H1 (cell line): Measurements from ENCODE around the gene SLC25A51. TPM values are rescaled to one million over a fixed set of nuclear protein-coding genes. Genes with fewer than 3 reads are reported as not detected.

Experiments
- CTCF ChIA-PET: fragments of 300-600 bp; sonication (Branson Sonifier 250); formaldehyde crosslinking; loops from one replicate; lab custom pipeline; 2021; ENCODE audit not compliant: partially characterized antibody; lab: Charles Lee
- POLR2A ChIA-PET: fragments of 300-600 bp; sonication (Branson Sonifier 250); formaldehyde crosslinking; loops from one replicate; lab custom pipeline; 2021; ENCODE audit warnings: inconsistent platforms; ENCODE audit not compliant: partially characterized antibody; lab: Charles Lee
- DNase-seq, 2 experiments: peaks; one replicate each; pipeline versions ENCODE4 v3.0.0 to v3.0.0-alpha.2; 2010 to 2022; ENCODE audit warnings: low spot score in 2 of 2, low read depth in 1 of 2, mixed read lengths in 1 of 2
- FAIRE-seq: peaks from 2 replicates; lab custom pipeline; 2011; peaks lifted over from hg19 to GRCh38; lab: Jason Lieb, UNC
- H2AFZ ChIP-seq: 2 replicates; pipeline ENCODE4 v1.8.1; 2012; ENCODE audit warnings: low read length, inconsistent platforms
- H2AK5ac ChIP-seq: 2 replicates; pipeline ENCODE4 v1.6.1; 2013; ENCODE audit warnings: low read depth, low read length
- H2BK120ac ChIP-seq: replicated peaks from 2 replicates; pipeline ENCODE3; 2013; ENCODE audit warnings: low read depth, low read length, inconsistent platforms
- H2BK12ac ChIP-seq: 2 replicates; pipeline ENCODE4 v1.6.1; 2013; ENCODE audit warnings: low read depth, low read length
- H2BK15ac ChIP-seq: 2 replicates; pipeline ENCODE4 v1.6.1; 2013; ENCODE audit warnings: low read length
- H2BK20ac ChIP-seq: 2 replicates; pipeline ENCODE4 v1.6.1; 2013; ENCODE audit warnings: low read length
- H2BK5ac ChIP-seq: 2 replicates; pipeline ENCODE4 v1.6.1; 2013; ENCODE audit warnings: low read depth, low read length
- H3K14ac ChIP-seq: 2 replicates; pipeline ENCODE4 v1.6.1; 2013; ENCODE audit warnings: inconsistent platforms; ENCODE audit not compliant: insufficient read length
- H3K18ac ChIP-seq: 2 replicates; pipeline ENCODE4 v1.6.1; 2013; ENCODE audit warnings: low read length; ENCODE audit errors: extremely low read depth
- H3K23ac ChIP-seq: 2 replicates; pipeline ENCODE4 v1.6.1; 2013; ENCODE audit warnings: inconsistent platforms; ENCODE audit not compliant: insufficient read length
- H3K23me2 ChIP-seq: 2 replicates; pipeline ENCODE4 v1.6.1; 2013; ENCODE audit warnings: low read depth, low read length
- H3K27ac ChIP-seq: 2 replicates; pipeline ENCODE4 v1.6.1; 2011; ENCODE audit warnings: low read depth, low read length, inconsistent platforms
- H3K27me3 ChIP-seq, 4 experiments: replicated peaks in 1 of 4; 1 replicate in 1 of 4; 2 replicates in 3 of 4; pipeline versions ENCODE4 v1.6.1 to v1.8.1; 2011 to 2013; ENCODE audit warnings: low read length in 3 of 4, mild to moderate bottlenecking in 3 of 4, inconsistent platforms in 2 of 4, mixed read lengths in 2 of 4, moderate library complexity in 1 of 4; ENCODE audit not compliant: control insufficient read depth in 3 of 4, insufficient read depth in 3 of 4; ENCODE audit errors: extremely low read depth in 1 of 4
- H3K36me3 ChIP-seq, 4 experiments: 2 replicates each; pipeline versions ENCODE4 v1.6.1 to v1.8.1; 2011 to 2013; ENCODE audit warnings: mild to moderate bottlenecking in 4 of 4, low read length in 3 of 4, moderate library complexity in 2 of 4, control low read depth in 1 of 4, inconsistent platforms in 1 of 4; ENCODE audit not compliant: insufficient read depth in 4 of 4, control insufficient read depth in 2 of 4
- H3K4ac ChIP-seq: replicated peaks from 2 replicates; pipeline ENCODE3; 2013; ENCODE audit warnings: low read length, low read depth, mixed read lengths, inconsistent platforms; ENCODE audit not compliant: insufficient read length
- H3K4me1 ChIP-seq, 4 experiments: replicated peaks in 1 of 4; 1 replicate in 1 of 4; 2 replicates in 3 of 4; pipeline versions ENCODE4 v1.6.1 to v1.8.1; 2011 to 2013; ENCODE audit warnings: low read length in 3 of 4, inconsistent platforms in 2 of 4, mixed read lengths in 1 of 4; ENCODE audit not compliant: insufficient read depth in 4 of 4, control insufficient read depth in 3 of 4
- H3K4me2 ChIP-seq, 2 experiments: 2 replicates each; pipeline versions ENCODE4 v1.6.1 to v1.8.1; 2011 to 2013; ENCODE audit warnings: low read depth in 2 of 2, low read length in 2 of 2, control low read depth in 1 of 2, inconsistent platforms in 1 of 2, mild to moderate bottlenecking in 1 of 2; ENCODE audit not compliant: insufficient read depth in 1 of 2
- H3K4me3 ChIP-seq, 4 experiments: fragments of 200-600, 300-600 bp in 1 of 4; sonication (generic), shearing (Covaris generic), sonication (Bioruptor Twin) in 1 of 4; 2 replicates each; pipeline versions ENCODE4 v1.5.1 to v1.8.1; 2011 to 2016; ENCODE audit warnings: low read length in 4 of 4, low read depth in 3 of 4, control low read depth in 2 of 4, inconsistent platforms in 2 of 4, mild to moderate bottlenecking in 2 of 4, mixed read lengths in 1 of 4, moderate library complexity in 1 of 4; ENCODE audit not compliant: insufficient read depth in 2 of 4; ENCODE audit errors: extremely low read depth in 1 of 4
- H3K56ac ChIP-seq: replicated peaks from 2 replicates; pipeline ENCODE3; 2013; ENCODE audit warnings: low read depth, mild to moderate bottlenecking, mixed read lengths, low read length, inconsistent platforms; ENCODE audit not compliant: insufficient read length
- H3K79me1 ChIP-seq: 2 replicates; pipeline ENCODE4 v1.6.1; 2013; ENCODE audit warnings: low read depth, low read length, control low read depth
- H3K79me2 ChIP-seq, 2 experiments: 2 replicates each; pipeline versions ENCODE4 v1.6.1 to v1.8.1; 2012 to 2013; ENCODE audit warnings: low read length in 2 of 2, mild to moderate bottlenecking in 2 of 2, inconsistent platforms in 1 of 2; ENCODE audit not compliant: insufficient read depth in 2 of 2, control insufficient read depth in 1 of 2
- H3K9ac ChIP-seq, 4 experiments: replicated peaks in 1 of 4; 1 replicate in 1 of 4; 2 replicates in 3 of 4; pipeline versions ENCODE4 v1.6.1 to v1.8.1; 2011 to 2013; ENCODE audit warnings: low read depth in 3 of 4, low read length in 3 of 4, control low read depth in 2 of 4, mild to moderate bottlenecking in 2 of 4, moderate library complexity in 2 of 4, inconsistent platforms in 1 of 4; ENCODE audit errors: extremely low read depth in 1 of 4
- H3K9me3 ChIP-seq, 2 experiments: 2 replicates each; pipeline versions ENCODE4 v1.6.1 to v1.8.1; 2012 to 2013; ENCODE audit warnings: mild to moderate bottlenecking in 2 of 2, moderate library complexity in 2 of 2, control low read depth in 1 of 2, inconsistent platforms in 1 of 2, low read depth in 1 of 2, low read length in 1 of 2, mixed read lengths in 1 of 2; ENCODE audit not compliant: insufficient read depth in 2 of 2
- H4K20me1 ChIP-seq, 2 experiments: replicated peaks in 1 of 2; 2 replicates each; pipeline versions ENCODE3 to v1.8.1; 2011 to 2013; ENCODE audit warnings: inconsistent platforms in 2 of 2, low read length in 2 of 2, mild to moderate bottlenecking in 1 of 2; ENCODE audit not compliant: insufficient read depth in 2 of 2, control insufficient read depth in 1 of 2
- H4K5ac ChIP-seq: 2 replicates; pipeline ENCODE4 v1.6.1; 2013; ENCODE audit warnings: low read length, low read depth, mixed read lengths, inconsistent platforms; ENCODE audit not compliant: insufficient read length
- H4K8ac ChIP-seq: 2 replicates; pipeline ENCODE4 v1.8.0; 2013; ENCODE audit warnings: mild to moderate bottlenecking, moderate library complexity, low read length, inconsistent platforms; ENCODE audit not compliant: insufficient read depth; ENCODE audit errors: extremely low read depth
- H4K91ac ChIP-seq: replicated peaks from 2 replicates; pipeline ENCODE3; 2013; ENCODE audit warnings: low read length, mixed read lengths, inconsistent platforms; ENCODE audit not compliant: insufficient read length
- ASH2L ChIP-seq: fragments of 200-600, 300-600 bp; sonication (generic); IDR thresholded peaks from one replicate; pipeline ENCODE4 v1.7.1; 2017; ENCODE audit warnings: low read length
- CHD2 ChIP-seq: IDR thresholded peaks from 2 replicates; pipeline ENCODE4 v1.6.1; 2012; ENCODE audit warnings: low read length, improper control_type of control experiment
- EGR1 ChIP-seq: IDR thresholded peaks from 2 replicates; pipeline ENCODE4 v1.6.1; 2011; ENCODE audit warnings: low read depth, low read length, borderline replicate concordance
- EP300 ChIP-seq, 2 experiments: IDR thresholded peaks; 1 replicate in 1 of 2; 2 replicates in 1 of 2; pipeline ENCODE4 v1.6.1; 2011 to 2012; ENCODE audit warnings: low read depth in 2 of 2, low read length in 2 of 2, mild to moderate bottlenecking in 2 of 2, borderline replicate concordance in 1 of 2, inconsistent platforms in 1 of 2, moderate library complexity in 1 of 2
- GTF2F1 ChIP-seq: IDR thresholded peaks from 2 replicates; pipeline ENCODE4 v1.6.1; 2012; ENCODE audit warnings: low read depth, low read length, improper control_type of control experiment, borderline replicate concordance
- HDAC2 ChIP-seq, 2 experiments: fragments of 300-600 bp in 1 of 2; sonication (generic) in 1 of 2; IDR thresholded peaks; 2 replicates each; pipeline ENCODE4 v1.6.1; 2011 to 2012; ENCODE audit warnings: low read depth in 2 of 2, low read length in 2 of 2, mild to moderate bottlenecking in 2 of 2, moderate library complexity in 2 of 2, borderline replicate concordance in 1 of 2, inconsistent platforms in 1 of 2
- KDM4A ChIP-seq: IDR thresholded peaks from one replicate; pipeline ENCODE4 v1.7.1; 2012; ENCODE audit warnings: low read depth, mild to moderate bottlenecking, moderate library complexity, low read length, inconsistent platforms; ENCODE audit not compliant: severe bottlenecking
- RFX5 ChIP-seq: IDR thresholded peaks from 2 replicates; pipeline ENCODE4 v1.6.1; 2011; ENCODE audit warnings: low read depth, low read length, improper control_type of control experiment, borderline replicate concordance
- ZNF274 ChIP-seq: IDR thresholded peaks from 2 replicates; pipeline ENCODE4 v1.7.0; 2012; ENCODE audit warnings: low read length, borderline replicate concordance; ENCODE audit errors: extremely low read depth
- WGBS, 2 experiments: shearing (Covaris generic) in 1 of 2; methylation state at CpG; one replicate each; pipeline versions ENCODE4 v1.1.6 to v1.1.7; 2013 to 2015; ENCODE audit warnings: low lambda C conversion rate in 2 of 2, mixed read lengths in 2 of 2, inconsistent platforms in 1 of 2, low coverage in 1 of 2, missing lambda C conversion rate in 1 of 2; ENCODE audit not compliant: insufficient replicate concordance in 2 of 2, insufficient coverage in 1 of 2, insufficient read length in 1 of 2; ENCODE audit errors: extremely low coverage in 1 of 2, missing lambda C conversion rate in 1 of 2; 5-methylcytosine and 5-hydroxymethylcytosine counted together
- polyA plus RNA-seq, 7 experiments: library from polyadenylated mRNA; depleted of rRNA in 3 of 7; stranded (reverse) in 5 of 7; unstranded in 2 of 7; fragments of >200 nt in 5 of 7; fragments of 200-250 nt in 2 of 7; gene quantifications; 1 replicate in 5 of 7; 2 replicates in 1 of 7; 4 replicates in 1 of 7; pipeline versions ENCODE4 v1.2.1 to v1.2.3, GENCODE V29; 2011 to 2013; ENCODE audit warnings: missing spikeins in 2 of 7, mixed read lengths in 2 of 7
- total RNA-seq: library from RNA; stranded (reverse); fragmentation: NEBNext Ultra II Directional; extraction: Animal tissue kit (Norgen Biotek cat#: 25700); gene quantifications from 2 replicates; pipeline ENCODE4 v1.2.1, GENCODE V29; 2021
- TF ChIP-seq, protein P1 (sequence below): IDR thresholded peaks from 2 replicates; pipeline ENCODE4 v1.6.1; 2011; ENCODE audit warnings: low read length, improper control_type of control experiment

Gene SLC25A51
- total and polyA plus RNA-seq, 2 of the 8 experiments (the other 6 are each of a cell fraction or from before 2014, with no cell fraction given) = 8.0 to 14.5 TPM

DNA sequence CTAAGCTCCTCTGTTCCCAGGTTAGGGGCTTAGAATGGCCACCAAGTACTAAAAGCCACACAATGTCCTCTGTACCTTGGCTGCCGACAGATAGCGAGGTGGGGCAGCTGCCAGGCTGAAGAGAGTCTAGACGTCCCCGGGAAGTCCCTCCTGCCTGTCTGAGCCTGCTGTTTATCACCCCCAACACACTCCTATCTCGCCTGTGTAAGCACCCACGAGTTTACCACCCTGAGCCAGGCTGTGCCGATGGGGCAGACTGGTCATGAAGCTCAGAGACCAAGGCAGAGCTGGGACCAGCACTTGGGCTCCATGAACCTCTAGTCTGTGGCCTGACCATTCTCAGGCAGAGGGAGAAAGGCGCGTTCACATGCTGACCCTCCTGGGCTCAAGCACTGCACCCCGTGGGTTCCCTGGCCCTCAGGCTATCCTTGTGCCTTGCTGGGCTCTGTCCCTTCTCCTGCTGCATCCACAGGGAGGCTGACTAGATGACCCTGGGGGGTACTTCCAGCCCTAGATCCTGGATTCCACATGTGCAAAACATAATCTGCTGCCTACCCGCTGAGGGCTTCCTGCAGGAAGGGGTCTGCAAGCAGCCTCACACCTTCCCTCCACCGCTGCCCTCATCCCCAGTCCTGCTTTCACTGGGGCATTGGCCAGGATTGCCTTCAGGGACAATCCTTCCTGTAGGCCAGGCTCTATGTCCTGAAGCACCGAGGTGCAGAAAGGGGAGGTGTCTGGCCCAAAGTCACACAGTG lies 18.6 kb upstream of the SLC25A51 start:
- CTCF ChIA-PET = interaction anchor here (0.6 to 1.8 kb wide), 5 partner anchors 14 to 165 kb away, joined by 3 to 5 read pairs (median 3); no protein-coding TSS in a partner anchor
- peak overlapping the region; percentile 79 for H2BK5ac ChIP-seq
- no peak overlapping the region for H3K23ac ChIP-seq
- no peak for TF ChIP-seq GTF2F1
- no peak for TF ChIP-seq CHD2
- no peak for TF ChIP-seq EP300 (IDR thresholded peaks at IDR 0.05; ENCODE audit: borderline replicate concordance in 1 of 2, low read depth in 2 of 2, low read length in 2 of 2)
- TF ChIP-seq EGR1 = no peak
- TF ChIP-seq RFX5 = no peak
- TF ChIP-seq HDAC2 (IDR thresholded peaks at IDR 0.05; ENCODE audit: borderline replicate concordance in 1 of 2, low read depth in 2 of 2, low read length in 2 of 2) = no peak
- no peak for TF ChIP-seq KDM4A
- TF ChIP-seq, protein P1, sequence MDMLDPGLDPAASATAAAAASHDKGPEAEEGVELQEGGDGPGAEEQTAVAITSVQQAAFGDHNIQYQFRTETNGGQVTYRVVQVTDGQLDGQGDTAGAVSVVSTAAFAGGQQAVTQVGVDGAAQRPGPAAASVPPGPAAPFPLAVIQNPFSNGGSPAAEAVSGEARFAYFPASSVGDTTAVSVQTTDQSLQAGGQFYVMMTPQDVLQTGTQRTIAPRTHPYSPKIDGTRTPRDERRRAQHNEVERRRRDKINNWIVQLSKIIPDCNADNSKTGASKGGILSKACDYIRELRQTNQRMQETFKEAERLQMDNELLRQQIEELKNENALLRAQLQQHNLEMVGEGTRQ = no peak
- TF ChIP-seq ZNF274 = no peak
- no peak for TF ChIP-seq ASH2L

More for the DNA sequence above, 18.6 kb upstream of the SLC25A51 start:
- no peak overlapping the region for H3K14ac ChIP-seq
- 0 out of 2 replicates have a peak overlapping the region, but pooled peaks have one; percentile 77 for H2BK20ac ChIP-seq
- H4K8ac ChIP-seq = 0 out of 2 replicates have a peak overlapping the region, but pooled peaks have one; percentile 46
- H3K27ac ChIP-seq = no peak overlapping the region; the same call in 1 of the 2 replicates
- no peak overlapping the region for H2AK5ac ChIP-seq
- peaks cover 0 to 35% (median 14%) of the 10 kb centered on the region in 4 experiments; a peak in 5 of 7 replicates for H3K4me1 ChIP-seq
- POLR2A ChIA-PET = interaction anchor here (1.9 kb wide), 1 partner anchor 95 kb away, joined by 6 read pairs; no protein-coding TSS in a partner anchor
- H3K36me3 ChIP-seq = no peaks in the 10 kb centered on the region; a peak in 1 of 8 replicates
- H4K5ac ChIP-seq = no peak overlapping the region
- H2BK15ac ChIP-seq = peak overlapping the region; percentile 32
- H2AFZ ChIP-seq = no peak overlapping the region
- no peak overlapping the region for H3K4ac ChIP-seq
- H3K23me2 ChIP-seq = no peaks in the 10 kb centered on the region
- H2BK12ac ChIP-seq = peak overlapping the region; percentile 62; the same call in 1 of the 2 replicates
- peaks cover 0 to 3% of the 10 kb centered on the region in 2 experiments for H4K20me1 ChIP-seq
- DNase-seq (no peak), FAIRE-seq (no peak)
- H3K4me3 ChIP-seq = no peak overlapping the region
- H3K9ac ChIP-seq = no peak overlapping the region
- H4K91ac ChIP-seq = peak overlapping the region; percentile 46
- H3K4me2 ChIP-seq = no peak overlapping the region
- WGBS, 2 experiments = 86% methylated on average over 13 of the region's 13 CpGs; no CpG with 5 or more reads in 1 of the 2 experiments
- 0 out of 2 replicates have a peak overlapping the region, but pooled peaks have one; percentile 51 for H3K18ac ChIP-seq
- H3K56ac ChIP-seq = no peak overlapping the region
- no peaks in the 10 kb centered on the region for H3K79me2 ChIP-seq
- no peaks in the 10 kb centered on the region for H3K9me3 ChIP-seq
- peaks cover 2% of the 10 kb centered on the region; the same call in 1 of the 2 replicates for H3K79me1 ChIP-seq
- no peaks in the 10 kb centered on the region for H3K27me3 ChIP-seq
- no peak overlapping the region for H2BK120ac ChIP-seq
